Measurements from ENCODE around the gene PRR9.

DNA sequence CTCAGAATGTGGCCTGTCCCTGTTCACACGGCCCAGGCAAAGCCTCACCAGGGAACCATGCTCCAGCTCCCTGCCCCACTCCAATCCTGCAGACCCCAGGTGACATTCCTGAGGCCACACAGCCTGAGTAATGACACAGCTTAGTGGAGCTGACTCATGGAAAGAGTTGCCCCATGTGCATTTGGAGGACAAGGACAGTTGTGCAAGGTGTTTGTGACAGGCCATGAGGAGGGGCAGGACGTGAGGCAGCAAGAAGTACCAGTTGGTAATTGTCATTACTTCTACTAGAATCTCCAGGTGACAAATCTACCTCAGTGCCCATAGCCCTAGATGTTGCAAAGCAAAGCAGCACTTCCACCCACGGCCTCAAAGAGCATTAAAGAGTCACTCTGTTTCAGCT is 15.2 kb downstream of the PRR9 start:
- TF ChIP-seq RARB (CRISPR knock-in tag; IDR thresholded peaks at IDR 0.05): no peak
- TF ChIP-seq BACH2 (CRISPR knock-in tag; IDR thresholded peaks at IDR 0.05; ENCODE audit: borderline replicate concordance): no peak
- no peak for TF ChIP-seq ZFP30 (CRISPR knock-in tag; IDR thresholded peaks at IDR 0.05)
- TF ChIP-seq, protein P1, sequence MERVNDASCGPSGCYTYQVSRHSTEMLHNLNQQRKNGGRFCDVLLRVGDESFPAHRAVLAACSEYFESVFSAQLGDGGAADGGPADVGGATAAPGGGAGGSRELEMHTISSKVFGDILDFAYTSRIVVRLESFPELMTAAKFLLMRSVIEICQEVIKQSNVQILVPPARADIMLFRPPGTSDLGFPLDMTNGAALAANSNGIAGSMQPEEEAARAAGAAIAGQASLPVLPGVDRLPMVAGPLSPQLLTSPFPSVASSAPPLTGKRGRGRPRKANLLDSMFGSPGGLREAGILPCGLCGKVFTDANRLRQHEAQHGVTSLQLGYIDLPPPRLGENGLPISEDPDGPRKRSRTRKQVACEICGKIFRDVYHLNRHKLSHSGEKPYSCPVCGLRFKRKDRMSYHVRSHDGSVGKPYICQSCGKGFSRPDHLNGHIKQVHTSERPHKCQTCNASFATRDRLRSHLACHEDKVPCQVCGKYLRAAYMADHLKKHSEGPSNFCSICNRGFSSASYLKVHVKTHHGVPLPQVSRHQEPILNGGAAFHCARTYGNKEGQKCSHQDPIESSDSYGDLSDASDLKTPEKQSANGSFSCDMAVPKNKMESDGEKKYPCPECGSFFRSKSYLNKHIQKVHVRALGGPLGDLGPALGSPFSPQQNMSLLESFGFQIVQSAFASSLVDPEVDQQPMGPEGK (CRISPR knock-in tag; IDR thresholded peaks at IDR 0.05; ENCODE audit: borderline replicate concordance): no peak
- no peak for TF ChIP-seq ARNTL (CRISPR knock-in tag; IDR thresholded peaks at IDR 0.05; ENCODE audit: borderline replicate concordance, low read depth)
- TF ChIP-seq ZFP3 (CRISPR knock-in tag; IDR thresholded peaks at IDR 0.05): no peak
